GF-D8 (cell line): ENCODE measurements around the gene BCAS4.

Experiments
- DNase-seq: peaks from one replicate; lab custom pipeline; 2025; lab: John Stamatoyannopoulos, UW

BCAS4 gene

GRCh38 chr20:50823319-50823718 lies 28.5 kb downstream of the BCAS4 start:
- DNase-seq = no peak

- DNase-seq = no peak
Observed at GRCh38 chr20:50824137-50824536, 29.3 kb downstream of the BCAS4 start.

GRCh38 chr20:50826121-50826520 lies 31.3 kb downstream of the BCAS4 start:
- DNase-seq = no peak

GRCh38 chr20:50828363-50829136 lies 33.7 kb downstream of the BCAS4 start:
- DNase-seq = no peak

GRCh38 chr20:50831622-50832021 lies 36.8 kb downstream of the BCAS4 start:
- DNase-seq = no peak

GRCh38 chr20:50834599-50835005 lies 39.7 kb downstream of the BCAS4 start:
- no peak for DNase-seq

- DNase-seq = no peak
Observed at GRCh38 chr20:50837532-50838321, 42.9 kb downstream of the BCAS4 start.

GRCh38 chr20:50838322-50838625 lies 43.4 kb downstream of the BCAS4 start:
- no peak for DNase-seq

GRCh38 chr20:50838707-50839385 lies 44.0 kb downstream of the BCAS4 start:
- DNase-seq = no peak

GRCh38 chr20:50842821-50843220 lies 48.0 kb downstream of the BCAS4 start:
- DNase-seq = no peak

GRCh38 chr20:50843331-50844276 lies 48.7 kb downstream of the BCAS4 start:
- DNase-seq = no peak

- no peak for DNase-seq
Observed at GRCh38 chr20:50844430-50845100, 49.7 kb downstream of the BCAS4 start.

- no peak for DNase-seq
Observed at GRCh38 chr20:50845566-50846215, 50.8 kb downstream of the BCAS4 start.

- DNase-seq = no peak
Observed at GRCh38 chr20:50848341-50848808, 53.5 kb downstream of the BCAS4 start.

- no peak for DNase-seq
Observed at GRCh38 chr20:50848846-50849673, 54.2 kb downstream of the BCAS4 start.

- DNase-seq = no peak
Observed at GRCh38 chr20:50850721-50851286, 55.9 kb downstream of the BCAS4 start.

GRCh38 chr20:50852085-50852484 lies 57.2 kb downstream of the BCAS4 start:
- no peak for DNase-seq

- no peak for DNase-seq
Observed at GRCh38 chr20:50854506-50855249, 59.8 kb downstream of the BCAS4 start.
